NCI-H446 (cell line): Measurements from ENCODE around the gene INPP1.
"Not testable (repeated sequence)": the region's sequence is repeated elsewhere in the genome, so short reads cannot be mapped to it uniquely, and the experiment has no call there.

Source experiments
- DNase-seq, 2 experiments: peaks; one replicate each; lab custom pipeline; 2025; lab: John Stamatoyannopoulos, UW

The INPP1 gene

DNA sequence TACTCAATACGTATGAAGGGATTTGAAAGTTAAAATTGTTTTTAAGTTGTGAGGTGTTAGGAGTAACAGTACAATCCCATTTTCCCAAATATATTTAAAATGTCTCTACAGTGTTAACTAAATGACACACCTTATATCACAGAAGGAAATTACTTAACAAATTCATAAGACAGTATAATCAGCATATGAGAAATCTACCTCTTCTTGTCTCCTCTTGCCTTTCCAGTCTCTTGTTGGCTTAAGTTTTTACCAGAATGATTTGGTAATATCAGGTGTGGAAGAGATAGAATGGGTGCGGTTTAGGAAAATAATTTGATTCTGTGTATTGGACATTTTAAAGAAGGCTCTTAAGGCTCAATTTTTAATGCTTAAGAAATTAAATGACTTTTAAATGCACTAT, 9.5 kb upstream of the INPP1 start:
- no peak for DNase-seq

DNA sequence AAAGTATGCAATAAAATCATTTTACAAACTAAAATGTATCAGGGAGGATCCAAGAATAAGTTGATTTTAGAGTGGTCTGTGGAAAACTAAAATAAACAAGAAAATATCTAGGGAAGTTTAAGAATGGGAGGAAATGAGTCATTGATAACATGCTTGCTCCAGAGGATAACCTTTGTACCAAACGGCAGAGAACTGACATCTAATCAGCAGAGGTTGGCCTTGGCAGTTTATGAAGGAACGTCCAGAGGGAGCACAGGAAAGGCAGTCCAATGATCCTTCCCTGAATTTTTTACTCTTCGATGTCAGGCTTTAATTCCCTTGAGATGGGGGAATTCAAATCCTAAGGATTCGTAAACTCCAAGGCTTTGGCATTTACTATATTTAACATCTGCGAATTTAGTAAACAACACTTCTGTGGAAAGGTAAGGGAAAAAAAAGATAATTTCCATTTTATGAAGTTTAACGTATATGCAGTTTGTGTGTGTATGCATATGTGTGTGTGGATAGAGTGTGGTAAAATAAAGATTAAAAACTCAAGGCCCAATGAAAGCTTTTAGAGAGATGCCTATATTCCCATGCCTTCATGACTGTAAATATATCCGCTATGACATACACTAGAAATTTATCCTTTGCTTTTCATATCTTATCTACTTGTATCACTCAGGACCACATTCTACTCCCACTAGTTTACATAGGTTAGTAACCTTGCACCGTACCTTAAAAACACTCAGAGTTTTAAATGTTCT, 8.7 kb upstream of the INPP1 start:
- DNase-seq: no peak

- no peak for DNase-seq
These were observed 8.2 kb upstream of the INPP1 start for GRCh38 chr2:190335225-190335559.

- DNase-seq: not testable (repeated sequence)
These were observed 7.8 kb upstream of the INPP1 start for GRCh38 chr2:190335584-190335983.

DNA sequence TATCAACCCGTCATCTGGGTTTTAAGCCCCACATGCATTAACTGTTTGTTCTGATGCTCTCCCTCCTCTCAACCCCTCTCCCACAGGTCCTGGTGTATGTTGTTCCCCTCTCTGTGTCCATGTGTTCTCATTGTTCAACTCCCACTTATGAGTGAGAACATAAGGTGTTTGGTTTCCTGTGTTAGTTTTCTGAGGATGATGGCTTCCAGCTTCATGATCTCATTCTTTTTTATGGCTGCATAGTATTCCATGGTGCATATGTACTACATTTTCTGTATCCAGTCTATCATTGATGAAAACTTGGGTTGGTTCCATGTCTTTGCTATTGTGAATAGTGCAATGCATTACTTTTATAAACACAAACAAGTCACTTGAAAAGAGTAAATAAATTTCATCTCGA, 7.0 kb upstream of the INPP1 start:
- no peak for DNase-seq

DNA sequence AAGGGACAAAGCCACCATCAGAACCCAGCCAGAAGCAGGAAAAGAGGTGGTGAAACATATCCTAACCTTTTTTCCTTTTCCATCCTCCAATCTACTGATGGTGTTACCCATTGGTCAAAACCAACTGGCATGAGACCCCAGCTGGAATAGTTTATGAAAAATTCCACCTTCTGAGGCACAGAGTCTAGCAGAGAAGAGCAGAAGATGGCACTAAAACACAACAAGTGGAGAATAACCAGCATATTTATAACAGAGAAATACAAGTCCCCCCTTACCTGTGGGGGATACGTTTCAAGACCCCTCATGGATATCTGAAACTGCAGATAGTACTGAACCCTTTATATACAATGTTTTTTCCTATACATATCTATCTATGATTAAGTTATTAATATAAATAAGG, 4.9 kb upstream of the INPP1 start:
- no peak for DNase-seq

DNA sequence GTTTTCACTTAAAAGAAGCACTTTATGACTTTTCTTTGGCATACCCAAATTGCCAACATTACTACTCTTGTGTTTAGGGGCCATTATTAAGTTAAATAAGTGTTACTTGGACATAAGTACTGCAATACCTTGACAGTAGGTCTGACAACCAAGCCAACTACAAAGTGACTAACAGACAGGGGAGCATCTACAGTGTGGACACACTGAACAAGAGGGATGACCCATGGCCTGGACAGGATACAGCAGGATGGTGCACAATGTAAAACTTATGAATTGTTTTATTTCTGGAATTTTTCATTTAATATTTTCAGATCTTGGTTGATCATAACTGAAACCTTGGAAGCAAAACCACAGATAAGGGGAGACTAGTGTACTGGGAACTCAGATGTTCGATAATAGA, 4.0 kb upstream of the INPP1 start:
- no peak for DNase-seq

DNA sequence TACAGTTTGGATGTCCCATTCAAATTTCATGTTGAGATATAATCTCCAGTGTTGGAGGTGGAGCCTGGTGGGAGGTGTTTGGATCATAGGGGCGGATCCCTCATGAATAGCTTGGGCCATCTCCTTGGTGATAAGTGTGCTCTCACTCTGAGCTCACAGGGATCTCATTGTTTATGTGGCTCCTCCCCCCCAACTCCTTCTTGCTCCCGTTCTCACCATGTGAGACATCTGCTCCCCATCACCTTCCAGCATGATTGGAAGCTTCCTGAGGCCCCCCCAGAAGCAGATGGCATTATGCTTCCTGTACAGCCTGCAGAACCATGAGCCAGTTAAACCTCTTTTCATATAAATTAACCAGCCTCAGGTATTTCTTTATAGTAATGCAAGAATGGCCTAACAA, 3.0 kb upstream of the INPP1 start:
- peak in 1 of 2 experiments; percentile 15 for DNase-seq

- DNase-seq: peak in 1 of 2 experiments; percentile 37
These were observed 778 bp upstream of the INPP1 start for GRCh38 chr2:190342611-190343010.

DNA sequence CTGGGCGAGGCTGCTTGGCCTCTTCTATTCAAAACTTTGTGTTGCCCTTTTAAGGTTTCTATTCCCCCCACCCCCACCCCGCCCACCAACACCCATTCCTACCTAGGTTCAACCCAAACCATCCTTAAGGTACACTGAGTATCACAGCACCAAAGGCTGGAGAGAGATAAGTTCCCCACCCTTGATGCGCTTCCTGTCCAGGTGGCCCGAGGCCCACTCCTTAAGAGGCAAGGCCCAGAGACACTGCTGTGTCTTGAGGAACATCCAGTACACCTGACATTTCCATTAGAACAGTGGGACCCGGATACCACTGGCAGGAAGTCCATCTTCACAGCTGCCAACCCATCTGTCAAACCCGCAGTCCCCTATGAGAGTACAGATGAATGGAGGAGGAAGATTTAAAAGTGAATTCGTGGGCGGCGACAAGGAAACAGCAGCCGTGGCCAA, 277 bp upstream of the INPP1 start:
- no peak for DNase-seq

DNA sequence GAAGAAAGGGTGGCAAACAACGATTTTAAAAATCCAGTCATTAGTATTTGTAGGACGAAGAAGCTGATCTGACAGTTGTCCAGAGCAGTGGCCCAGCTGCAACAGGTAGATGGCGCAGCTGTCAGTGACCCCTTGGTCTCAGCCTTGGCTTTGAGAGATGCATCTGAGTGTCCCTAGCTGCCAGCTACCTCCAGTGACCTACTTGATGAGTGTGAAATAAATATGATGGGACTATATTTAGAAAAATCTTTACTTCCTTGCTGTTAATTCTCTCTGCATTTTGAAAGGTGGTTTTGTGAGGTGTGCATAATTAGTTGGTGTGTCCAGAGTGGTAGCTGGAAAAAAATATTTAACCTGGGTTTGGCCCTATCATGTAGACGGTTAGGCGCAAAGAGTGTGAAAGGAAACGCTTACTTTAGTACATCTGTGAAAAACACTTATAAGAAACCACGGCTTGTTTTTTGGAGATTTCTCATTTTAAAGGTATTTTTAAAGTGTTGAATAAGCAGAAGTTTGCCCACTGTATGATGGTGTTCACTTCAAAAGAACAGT, 963 bp downstream of the INPP1 start:
- no peak for DNase-seq

DNA sequence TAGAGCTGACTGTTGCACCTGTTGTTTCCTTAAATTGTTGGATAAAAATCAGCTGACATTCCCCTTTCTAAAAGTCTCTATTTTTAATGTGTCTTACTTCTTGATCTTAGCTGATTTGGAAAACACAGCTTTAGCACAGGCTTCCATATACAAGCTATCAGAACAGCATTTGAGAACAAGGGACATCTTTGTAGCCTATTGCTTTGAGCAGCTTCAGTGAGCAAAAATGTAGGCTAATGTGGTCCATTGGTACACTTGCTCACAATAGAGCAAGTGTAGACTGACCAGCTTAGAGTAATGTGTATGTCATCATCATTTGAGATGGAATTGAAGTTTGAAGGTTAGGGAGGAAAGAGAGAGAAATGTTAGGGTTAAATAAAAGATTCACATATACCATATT, 7.0 kb downstream of the INPP1 start:
- DNase-seq: no peak

GRCh38 chr2:190351955-190352354, 8.6 kb downstream of the INPP1 start:
- no peak for DNase-seq

DNA sequence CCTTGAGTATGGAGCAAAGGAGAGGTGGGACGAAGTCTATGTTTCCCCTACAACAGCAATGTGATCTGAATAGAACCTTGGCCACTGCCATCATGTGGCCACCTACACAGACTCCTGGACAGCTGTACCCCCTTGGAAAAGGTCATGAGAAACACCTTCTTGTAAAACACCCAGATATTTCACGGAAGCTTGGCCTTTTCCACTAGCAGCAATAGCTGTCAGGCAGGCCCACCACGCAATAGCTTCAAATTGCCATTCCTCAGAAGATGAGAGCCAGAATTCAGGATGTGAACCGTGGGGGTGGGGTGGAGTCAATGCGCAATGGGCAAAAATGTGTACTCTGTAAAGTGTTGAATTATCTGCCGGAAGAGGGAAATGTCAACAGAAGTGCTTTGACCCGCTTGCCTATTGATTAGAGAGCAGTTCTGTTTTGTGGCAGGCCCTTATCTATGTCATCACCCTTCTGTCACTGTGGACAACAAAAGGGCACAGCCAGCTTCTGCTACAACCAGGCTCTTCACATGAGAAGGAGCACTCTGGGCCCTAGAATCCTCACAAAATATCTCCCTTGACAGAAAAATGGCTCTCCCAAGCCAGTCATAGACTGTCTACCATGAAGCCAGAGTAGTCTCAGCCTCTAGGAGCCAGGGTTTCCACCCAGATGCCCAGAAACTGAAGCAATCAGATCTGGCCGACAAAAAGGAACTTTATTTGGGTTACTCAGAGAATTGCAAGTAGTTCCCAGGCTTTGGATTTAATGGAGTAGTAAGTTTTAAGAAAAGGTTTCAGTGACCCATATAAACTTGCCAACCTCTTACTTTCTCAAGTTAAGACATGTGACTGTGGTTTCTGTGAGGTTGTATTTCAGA, 9.5 kb downstream of the INPP1 start:
- DNase-seq: no peak

DNA sequence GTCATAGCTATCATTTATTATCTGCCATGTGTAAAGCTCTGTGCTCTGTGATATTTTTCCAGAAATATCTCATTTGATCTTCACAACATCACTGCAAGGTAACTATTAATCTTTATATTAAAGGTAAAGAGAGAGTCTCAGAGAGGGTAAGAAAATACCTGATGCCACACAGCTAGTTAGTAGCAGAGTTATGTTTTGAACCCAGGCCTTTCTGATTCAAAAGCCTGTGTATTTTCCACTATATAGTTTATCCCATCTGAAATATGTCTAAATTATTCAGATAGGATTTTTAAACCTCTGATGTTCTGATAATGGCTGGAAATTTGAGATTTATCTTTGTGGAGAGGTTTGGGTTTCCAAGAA, 10.1 kb downstream of the INPP1 start:
- no peak for DNase-seq

DNA sequence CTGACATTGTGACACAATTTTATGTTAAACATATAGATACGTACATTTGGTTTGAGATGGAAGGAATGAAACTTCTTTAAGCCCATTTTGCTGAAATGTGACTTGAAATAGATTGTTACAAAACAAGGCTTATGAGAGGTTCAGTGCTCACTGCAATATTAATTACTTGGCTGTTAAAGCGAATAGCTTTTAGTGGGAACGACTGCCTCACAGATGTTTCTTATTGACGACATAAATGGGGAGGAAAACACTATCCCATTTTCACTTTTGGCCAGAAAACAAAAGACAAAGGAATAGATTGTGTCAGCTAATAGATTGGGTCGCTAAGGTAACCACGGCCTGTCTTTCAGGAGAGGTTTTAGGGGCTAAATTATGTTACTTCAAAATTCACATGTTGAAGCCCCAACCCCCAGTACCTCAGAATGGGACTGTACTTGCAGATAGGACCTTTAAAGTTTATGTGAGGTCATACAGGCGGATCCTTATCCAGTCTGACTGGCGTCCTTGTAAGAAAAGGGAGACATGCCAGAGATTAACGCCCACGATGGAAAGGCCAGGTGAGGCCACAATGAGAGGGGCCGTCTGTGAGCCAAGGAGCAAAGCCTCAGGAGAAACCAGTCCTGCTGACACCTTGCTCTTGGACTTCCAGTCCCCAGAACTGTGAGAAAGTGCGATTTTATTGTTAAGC, 10.8 kb downstream of the INPP1 start:
- no peak for DNase-seq

DNA sequence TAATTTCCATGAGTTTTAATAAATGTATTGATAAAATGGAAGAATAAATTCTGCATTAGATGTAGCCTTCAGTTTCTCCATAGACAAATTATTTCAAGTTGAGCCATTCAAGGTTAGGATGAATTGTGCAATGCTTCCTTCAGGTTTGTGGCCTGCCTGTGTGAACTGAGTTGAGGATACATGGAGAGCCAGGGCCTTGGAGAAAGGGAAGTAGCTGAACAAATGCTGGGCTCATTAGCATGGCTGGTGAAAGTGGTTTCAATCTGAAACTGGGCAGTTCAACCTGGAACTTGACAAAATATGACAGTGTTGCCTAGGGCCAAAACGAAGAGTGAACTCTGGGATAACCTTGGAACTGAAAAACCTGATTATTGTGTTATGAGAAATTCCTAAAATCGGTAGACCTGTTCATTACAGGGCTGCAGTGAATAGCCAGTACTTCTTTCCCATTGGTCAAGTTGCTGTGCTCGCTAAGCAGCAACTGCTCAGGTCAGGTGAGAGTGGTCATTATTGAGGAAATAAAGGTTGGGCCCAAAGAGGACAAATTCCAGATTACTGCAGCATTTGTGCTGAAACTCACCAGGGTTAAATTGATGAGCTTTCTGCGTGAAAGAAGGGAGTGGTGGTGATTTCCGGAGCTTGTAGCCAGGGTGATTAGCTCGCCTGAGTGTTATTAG, 12.7 kb downstream of the INPP1 start:
- no peak for DNase-seq

- peak in 1 of 2 experiments; percentile 72 for DNase-seq
These were observed 14.2 kb downstream of the INPP1 start for GRCh38 chr2:190357600-190357999.

GRCh38 chr2:190358655-190359448, 15.5 kb downstream of the INPP1 start:
- DNase-seq: not testable (repeated sequence)

DNA sequence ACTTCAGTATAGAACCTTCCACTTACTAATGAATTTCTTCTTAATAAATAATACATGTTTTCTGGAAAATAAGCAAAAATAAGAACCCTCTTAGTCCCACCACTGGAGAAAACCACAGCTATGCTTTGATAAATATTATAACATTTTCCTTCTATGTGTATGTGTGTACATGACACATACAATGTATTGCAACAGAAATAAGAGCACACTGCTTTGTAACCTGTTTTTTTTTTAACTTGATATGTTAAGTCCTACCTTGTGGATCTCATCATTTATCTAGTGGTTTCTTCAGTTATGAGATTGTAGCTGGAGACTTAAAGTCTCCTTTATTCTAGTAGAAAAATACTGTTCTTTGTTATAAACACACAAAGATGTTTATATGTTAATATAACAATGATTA, 17.2 kb downstream of the INPP1 start:
- no peak for DNase-seq

GRCh38 chr2:190360965-190361364, 17.6 kb downstream of the INPP1 start:
- no peak for DNase-seq
